Tibial nerve (tissue), 4 donors: ENCODE results near the gene DNLZ.

ENCODE experiments used
- CTCF ChIP-seq, 5 experiments: fragments of 200-600 bp in 3 of 5; fragments of 450-650 bp in 2 of 5; sonication (generic) in 3 of 5; IDR thresholded peaks; one replicate each; pipeline ENCODE4 v1.5.1; 2016 to 2019; ENCODE audit warnings: antibody characterized with exemption in 5 of 5, mild to moderate bottlenecking in 3 of 5, moderate library complexity in 2 of 5
- EP300 ChIP-seq, 2 donors: sonication (generic); formaldehyde crosslinking; IDR thresholded peaks; one replicate each; pipeline ENCODE4 v1.6.1; 2017; ENCODE audit warnings: antibody characterized with exemption in 2 of 2, mild to moderate bottlenecking in 1 of 2
- POLR2A ChIP-seq, 2 donors: fragments of 450-650 bp; IDR thresholded peaks; one replicate each; pipeline ENCODE4 v1.6.1; 2017; ENCODE audit warnings: antibody characterized with exemption in 2 of 2, mild to moderate bottlenecking in 2 of 2, moderate library complexity in 2 of 2

GRCh38 chr9:136355616-136356557 lies 7.7 kb downstream of the DNLZ start:
- TF ChIP-seq CTCF (IDR thresholded peaks at IDR 0.05): no peak
- no peak for TF ChIP-seq POLR2A (IDR thresholded peaks at IDR 0.05)
- TF ChIP-seq EP300 (IDR thresholded peaks at IDR 0.05): no peak
